Neuronal stem cell (in vitro differentiated cells): ENCODE measurements around the gene EYA3.

ENCODE experiments used
- DNase-seq: peaks from one replicate; pipeline ENCODE4 v3.0.0-alpha.2; 2013; ENCODE audit warnings: low spot score
- H2AFZ ChIP-seq: one replicate; pipeline ENCODE4 v1.6.1; 2013; ENCODE audit warnings: mild to moderate bottlenecking, low read length, inconsistent platforms
- H2AK5ac ChIP-seq: 2 replicates; pipeline ENCODE4 v1.6.1; 2013; ENCODE audit warnings: low read depth, mild to moderate bottlenecking, inconsistent platforms, low read length, moderate library complexity, mixed read lengths
- H2BK120ac ChIP-seq: 2 replicates; pipeline ENCODE4 v1.6.1; 2013; ENCODE audit warnings: low read depth, mild to moderate bottlenecking, inconsistent platforms, low read length, moderate library complexity, mixed read lengths
- H2BK12ac ChIP-seq: one replicate; pipeline ENCODE4 v1.6.1; 2013; ENCODE audit warnings: low read length, inconsistent platforms
- H2BK15ac ChIP-seq: 2 replicates; pipeline ENCODE4 v1.6.1; 2013; ENCODE audit warnings: mild to moderate bottlenecking, low read length, inconsistent platforms, mixed read lengths
- H2BK5ac ChIP-seq: one replicate; pipeline ENCODE4 v1.6.1; 2013; ENCODE audit warnings: inconsistent platforms, mild to moderate bottlenecking, low read length, moderate library complexity
- H3K14ac ChIP-seq: one replicate; pipeline ENCODE4 v1.6.1; 2013; ENCODE audit warnings: low read length, inconsistent platforms
- H3K18ac ChIP-seq: 2 replicates; pipeline ENCODE4 v1.6.1; 2013; ENCODE audit warnings: low read length, inconsistent platforms
- H3K23ac ChIP-seq: 2 replicates; pipeline ENCODE4 v1.6.1; 2013; ENCODE audit warnings: low read depth, mild to moderate bottlenecking, mixed read lengths, low read length, inconsistent platforms; ENCODE audit not compliant: poor library complexity
- H3K27ac ChIP-seq: replicated peaks from 3 replicates; pipeline ENCODE4 v1.5.1; 2013; ENCODE audit warnings: low read length, inconsistent platforms
- H3K27me3 ChIP-seq, 3 experiments: 2 replicates each; pipeline ENCODE4 v1.6.1; 2013; ENCODE audit warnings: low read length in 3 of 3, mild to moderate bottlenecking in 2 of 3, inconsistent platforms in 1 of 3, low read depth in 1 of 3, mixed read lengths in 1 of 3, moderate library complexity in 1 of 3; ENCODE audit not compliant: control insufficient read depth in 3 of 3, insufficient read depth in 3 of 3
- H3K36me3 ChIP-seq, 2 donors: replicated peaks in 1 of 2; 2 replicates each; pipeline ENCODE4 v1.6.1; 2013; ENCODE audit warnings: low read length in 2 of 2; ENCODE audit not compliant: control insufficient read depth in 2 of 2, insufficient read depth in 2 of 2
- H3K4ac ChIP-seq: 2 replicates; pipeline ENCODE4 v1.6.1; 2013; ENCODE audit warnings: inconsistent platforms, mild to moderate bottlenecking, low read length, moderate library complexity
- H3K4me1 ChIP-seq, 2 donors: 1 replicate in 1 of 2; 2 replicates in 1 of 2; pipeline ENCODE4 v1.6.1; 2013; ENCODE audit warnings: low read length in 2 of 2, low read depth in 1 of 2; ENCODE audit not compliant: control insufficient read depth in 2 of 2, insufficient read depth in 1 of 2
- H3K4me2 ChIP-seq: one replicate; pipeline ENCODE4 v1.6.1; 2013; ENCODE audit warnings: mild to moderate bottlenecking, low read length, inconsistent platforms; ENCODE audit not compliant: insufficient read depth, poor library complexity, severe bottlenecking
- H3K4me3 ChIP-seq, 2 donors: 2 replicates each; pipeline ENCODE4 v1.5.1; 2013; ENCODE audit warnings: low read length in 2 of 2, mild to moderate bottlenecking in 2 of 2, inconsistent platforms in 1 of 2, moderate library complexity in 1 of 2
- H3K79me1 ChIP-seq: one replicate; pipeline ENCODE4 v1.6.1; 2013; ENCODE audit warnings: low read depth, mild to moderate bottlenecking, inconsistent platforms, low read length, moderate library complexity
- H3K9ac ChIP-seq: one replicate; pipeline ENCODE4 v1.6.1; 2013; ENCODE audit warnings: mild to moderate bottlenecking, low read depth, low read length, inconsistent platforms; ENCODE audit not compliant: poor library complexity
- H3K9me3 ChIP-seq, 2 donors: replicated peaks in 1 of 2; 2 replicates each; pipeline versions ENCODE3 to v1.6.1; 2013; ENCODE audit warnings: low read length in 2 of 2, mild to moderate bottlenecking in 2 of 2, inconsistent platforms in 1 of 2, low read depth in 1 of 2, mixed read lengths in 1 of 2, moderate library complexity in 1 of 2; ENCODE audit not compliant: control insufficient read depth in 2 of 2, insufficient read depth in 1 of 2
- H4K8ac ChIP-seq: one replicate; pipeline ENCODE4 v1.6.1; 2013; ENCODE audit warnings: low read depth, mild to moderate bottlenecking, inconsistent platforms, low read length, moderate library complexity
- H4K91ac ChIP-seq: one replicate; pipeline ENCODE4 v1.6.1; 2013; ENCODE audit warnings: low read length, low read depth, mild to moderate bottlenecking, inconsistent platforms; ENCODE audit not compliant: poor library complexity
- WGBS, 2 donors: extraction: QIAGEN DNeasy Blood & Tissue Kit; methylation state at CpG; one replicate each; pipeline ENCODE4 v1.1.7; 2013; ENCODE audit warnings: missing lambda C conversion rate in 2 of 2, mixed read lengths in 1 of 2; ENCODE audit not compliant: insufficient read length in 2 of 2, insufficient replicate concordance in 1 of 2; ENCODE audit errors: extremely low coverage in 2 of 2; 5-methylcytosine and 5-hydroxymethylcytosine counted together

The EYA3 gene

DNA sequence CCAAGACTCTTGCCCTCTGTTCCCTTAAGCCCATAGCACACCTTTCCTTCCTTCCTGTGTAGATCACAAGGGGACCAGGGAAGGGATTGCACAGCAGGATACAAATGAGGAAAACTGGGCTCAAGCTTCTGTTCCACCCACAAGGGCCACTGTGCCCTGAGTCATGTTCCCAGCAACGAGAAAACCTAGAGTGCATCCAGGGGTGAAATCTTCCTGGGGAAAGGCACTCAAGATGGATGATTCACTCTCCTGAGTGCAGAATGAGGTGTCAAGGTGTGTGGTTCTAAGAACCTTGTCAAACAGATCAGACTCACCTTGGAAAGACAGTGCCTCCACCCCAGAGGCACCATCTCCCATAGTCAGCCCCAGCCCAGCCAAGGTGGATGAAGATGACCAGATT lies 40.7 kb upstream of the EYA3 start:
- Histone ChIP-seq H3K27me3 (peaks cover 0 to 11% (median 0%) of the 10 kb centered on the region in 3 experiments), H2AFZ (no peak overlapping the region), H3K4me1 (no peaks in the 10 kb centered on the region), H2BK5ac (no peak overlapping the region), H3K79me1 (no peaks in the 10 kb centered on the region), H4K8ac (no peak overlapping the region), H3K27ac (no peak overlapping the region), H3K9ac (no peak overlapping the region), H3K18ac (no peak overlapping the region), H3K4ac (no peak overlapping the region), H2BK15ac (no peak overlapping the region), H3K9me3 (no peaks in the 10 kb centered on the region), H3K4me2 (no peak overlapping the region), H2AK5ac (no peak overlapping the region), H3K23ac (no peak overlapping the region), H3K4me3 (no peak overlapping the region), H2BK12ac (no peak overlapping the region), H3K14ac (no peak overlapping the region), H3K36me3 (no peaks in the 10 kb centered on the region), H2BK120ac (no peak overlapping the region), H4K91ac (no peak overlapping the region)
- DNase-seq: no peak
- no CpG with 5 or more reads among the region's 1 CpG for WGBS, 2 donors

DNA sequence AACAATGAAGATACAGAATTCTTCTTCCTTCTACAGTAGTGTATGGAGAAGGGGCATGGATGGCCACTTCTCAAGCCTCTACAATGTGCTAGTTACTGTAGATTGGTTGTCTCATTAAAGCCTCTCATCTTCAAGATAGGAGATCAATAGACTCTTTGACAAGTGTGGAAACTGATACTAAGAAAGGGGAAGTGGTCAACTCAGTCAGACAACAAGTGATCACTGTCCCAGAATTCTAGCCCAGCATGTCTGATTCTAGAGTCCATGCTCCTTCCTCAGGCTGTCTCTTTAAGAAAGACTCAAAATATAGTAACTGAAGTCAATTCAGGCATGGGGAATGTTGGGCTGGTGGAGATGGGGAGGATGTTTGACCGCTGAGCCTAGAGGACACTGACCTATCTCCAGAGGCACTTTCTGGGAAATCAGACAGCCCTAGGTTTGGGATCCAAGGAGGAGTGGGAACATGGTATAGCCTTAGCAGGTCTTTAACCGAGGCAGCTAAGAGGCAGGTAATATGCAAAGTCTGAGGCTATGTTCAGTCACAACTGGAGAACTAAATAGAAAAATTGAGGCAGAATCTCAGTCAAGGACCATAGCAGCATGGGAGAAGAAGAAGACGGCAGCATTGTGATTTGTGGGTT lies 39.3 kb upstream of the EYA3 start:
- no peak overlapping the region for H2BK120ac ChIP-seq
- no peak overlapping the region for H4K91ac ChIP-seq
- no peaks in the 10 kb centered on the region for H3K4me1 ChIP-seq
- no peak overlapping the region for H3K4me3 ChIP-seq
- WGBS, 2 donors: no CpG with 5 or more reads among the region's 3 CpGs
- no peak overlapping the region for H4K8ac ChIP-seq
- no peak overlapping the region for H3K27ac ChIP-seq
- H2AK5ac ChIP-seq: no peak overlapping the region
- peaks cover 0 to 11% (median 0%) of the 10 kb centered on the region in 3 experiments for H3K27me3 ChIP-seq
- no peak overlapping the region for H3K9ac ChIP-seq
- H3K23ac ChIP-seq: no peak overlapping the region
- H3K36me3 ChIP-seq: no peaks in the 10 kb centered on the region
- H2AFZ ChIP-seq: no peak overlapping the region
- H2BK12ac ChIP-seq: no peak overlapping the region
- H3K18ac ChIP-seq: no peak overlapping the region
- no peak overlapping the region for H2BK5ac ChIP-seq
- no peak overlapping the region for H3K14ac ChIP-seq
- no peak overlapping the region for H2BK15ac ChIP-seq
- H3K4ac ChIP-seq: no peak overlapping the region
- H3K9me3 ChIP-seq: no peaks in the 10 kb centered on the region
- no peak for DNase-seq
- H3K4me2 ChIP-seq: no peak overlapping the region
- no peaks in the 10 kb centered on the region for H3K79me1 ChIP-seq

DNA sequence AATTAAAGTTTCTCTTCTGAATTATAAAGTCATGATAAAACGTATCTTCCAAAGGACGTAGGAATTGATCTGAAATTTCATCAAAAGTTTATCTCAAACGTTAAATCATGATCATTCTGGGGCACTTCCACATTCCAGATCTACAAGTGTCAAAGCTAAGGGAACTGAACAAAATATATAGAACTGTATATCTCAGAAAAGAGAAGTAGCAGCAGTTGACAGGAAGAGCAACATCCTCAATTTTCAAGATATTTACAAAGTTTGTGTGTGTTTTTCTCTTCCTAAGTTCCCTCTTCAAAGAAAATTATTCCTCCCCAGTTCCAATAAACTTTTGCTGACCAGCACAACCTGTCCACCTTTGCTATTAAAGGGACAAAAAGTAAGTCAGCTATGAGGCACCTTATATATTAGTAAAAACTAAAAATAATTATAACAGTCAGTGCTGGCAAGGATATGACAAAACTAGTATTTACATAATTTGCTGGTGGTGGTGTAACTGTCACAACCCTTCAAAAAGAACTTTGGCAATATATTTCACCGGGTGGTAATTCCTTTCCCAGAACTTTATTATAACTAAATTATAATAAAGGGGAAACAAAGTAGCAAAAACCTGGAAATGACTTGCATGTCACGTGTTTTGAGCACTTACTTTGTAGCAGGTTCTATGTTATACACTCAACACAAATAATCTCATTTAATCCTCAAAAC lies 38.5 kb upstream of the EYA3 start:
- H3K4ac ChIP-seq: no peak overlapping the region
- no peak overlapping the region for H2AK5ac ChIP-seq
- no peak overlapping the region for H2BK5ac ChIP-seq
- H3K27ac ChIP-seq: no peak overlapping the region
- H3K4me3 ChIP-seq: no peak overlapping the region
- no peaks in the 10 kb centered on the region for H3K36me3 ChIP-seq
- no peaks in the 10 kb centered on the region for H3K4me1 ChIP-seq
- no CpG with 5 or more reads among the region's 5 CpGs for WGBS, 2 donors
- no peak overlapping the region for H3K9ac ChIP-seq
- H4K8ac ChIP-seq: no peak overlapping the region
- no peak overlapping the region for H3K14ac ChIP-seq
- H3K27me3 ChIP-seq: peaks cover 0 to 9% (median 0%) of the 10 kb centered on the region in 3 experiments
- no peaks in the 10 kb centered on the region for H3K9me3 ChIP-seq
- H2BK120ac ChIP-seq: no peak overlapping the region
- no peak overlapping the region for H2BK12ac ChIP-seq
- no peak overlapping the region for H2BK15ac ChIP-seq
- H3K18ac ChIP-seq: no peak overlapping the region
- H2AFZ ChIP-seq: no peak overlapping the region
- no peak for DNase-seq
- no peaks in the 10 kb centered on the region for H3K79me1 ChIP-seq
- no peak overlapping the region for H3K23ac ChIP-seq
- no peak overlapping the region for H3K4me2 ChIP-seq
- no peak overlapping the region for H4K91ac ChIP-seq

DNA sequence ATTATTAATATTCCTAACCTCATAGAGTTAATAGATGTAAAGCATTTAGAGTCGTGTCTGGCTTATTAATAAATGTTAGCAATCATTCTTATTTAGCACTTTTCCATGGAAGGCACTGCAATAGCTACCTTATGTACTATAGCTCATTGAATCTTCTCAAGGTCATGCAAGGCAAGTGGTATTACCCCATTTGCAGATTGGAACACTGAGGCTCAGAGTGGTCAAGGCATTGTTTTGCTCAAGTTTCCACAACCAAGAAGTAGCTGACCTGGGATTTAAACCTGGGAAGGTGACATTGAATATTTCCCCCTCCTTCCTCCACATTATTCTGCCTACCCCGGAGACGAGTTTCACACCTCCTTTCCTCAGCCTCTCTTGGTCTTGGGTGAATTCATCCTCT lies 37.8 kb upstream of the EYA3 start:
- Histone ChIP-seq H2AFZ (no peak overlapping the region), H2BK5ac (no peak overlapping the region), H3K27me3 (peaks cover 0 to 9% (median 0%) of the 10 kb centered on the region in 3 experiments), H3K9me3 (no peaks in the 10 kb centered on the region), H3K36me3 (no peaks in the 10 kb centered on the region), H3K4me1 (no peaks in the 10 kb centered on the region), H4K91ac (no peak overlapping the region), H4K8ac (no peak overlapping the region), H3K79me1 (no peaks in the 10 kb centered on the region), H3K23ac (no peak overlapping the region), H3K4ac (no peak overlapping the region), H2BK120ac (no peak overlapping the region), H3K9ac (no peak overlapping the region), H3K4me3 (no peak overlapping the region), H2BK15ac (no peak overlapping the region), H2AK5ac (no peak overlapping the region), H3K18ac (no peak overlapping the region), H3K14ac (no peak overlapping the region), H3K4me2 (no peak overlapping the region), H2BK12ac (no peak overlapping the region), H3K27ac (no peak overlapping the region)
- no CpG with 5 or more reads among the region's 3 CpGs for WGBS, 2 donors
- no peak for DNase-seq
